CD14-positive monocyte (primary cell): Measurements from ENCODE around the gene ITM2B. TPM values are rescaled to one million over a fixed set of nuclear protein-coding genes. Genes with fewer than 3 reads are reported as not detected.
A peak's percentile ranks its signal among the peaks of the same experiment; 100 is the strongest.

Experiments used
- DNase-seq, 3 donors: peaks; one replicate each; pipeline ENCODE4 v3.0.0-alpha.2; 2011 to 2022
- H2AFZ ChIP-seq: 2 replicates; pipeline ENCODE4 v1.6.0; 2012; ENCODE audit warnings: mild to moderate bottlenecking, low read depth, low read length, inconsistent platforms; ENCODE audit not compliant: insufficient read depth, poor library complexity, severe bottlenecking
- H3K27ac ChIP-seq, 2 donors: 1 replicate in 1 of 2; 2 replicates in 1 of 2; pipeline ENCODE4 v1.5.1; 2012 to 2013; ENCODE audit warnings: low read length in 2 of 2, control low read depth in 1 of 2, inconsistent platforms in 1 of 2, low read depth in 1 of 2, mild to moderate bottlenecking in 1 of 2
- H3K27me3 ChIP-seq, 2 donors: one replicate each; pipeline versions ENCODE4 v1.6.0 to v1.6.1; 2011 to 2013; ENCODE audit warnings: low read length in 2 of 2; ENCODE audit not compliant: control insufficient read depth in 2 of 2, insufficient read depth in 2 of 2
- H3K36me3 ChIP-seq, 2 donors: replicated peaks in 1 of 2; 1 replicate in 1 of 2; 2 replicates in 1 of 2; pipeline versions ENCODE4 v1.5.1 to v1.6.1; 2012 to 2013; ENCODE audit warnings: low read length in 2 of 2, control low read depth in 1 of 2, inconsistent platforms in 1 of 2, mild to moderate bottlenecking in 1 of 2; ENCODE audit not compliant: insufficient read depth in 2 of 2, control insufficient read depth in 1 of 2
- H3K4me1 ChIP-seq, 2 donors: 1 replicate in 1 of 2; 2 replicates in 1 of 2; pipeline versions ENCODE4 v1.5.1 to v1.6.1; 2012 to 2013; ENCODE audit warnings: low read length in 2 of 2, control low read depth in 1 of 2, inconsistent platforms in 1 of 2, mild to moderate bottlenecking in 1 of 2, moderate library complexity in 1 of 2; ENCODE audit not compliant: insufficient read depth in 2 of 2, control insufficient read depth in 1 of 2
- H3K4me2 ChIP-seq: replicated peaks from 2 replicates; pipeline ENCODE3; 2012; ENCODE audit warnings: low read length, moderate library complexity, mild to moderate bottlenecking; ENCODE audit not compliant: poor library complexity, severe bottlenecking; ENCODE audit errors: extremely low read depth
- H3K4me3 ChIP-seq, 3 experiments: fragments of 200-600 bp in 1 of 3; sonication (generic) in 1 of 3; replicated peaks in 1 of 3; 1 replicate in 2 of 3; 2 replicates in 1 of 3; pipeline ENCODE4 v1.5.1; 2011 to 2013; ENCODE audit warnings: low read length in 3 of 3, mild to moderate bottlenecking in 3 of 3, control low read depth in 2 of 3, low read depth in 2 of 3, inconsistent platforms in 1 of 3, moderate library complexity in 1 of 3
- H3K79me2 ChIP-seq: 2 replicates; pipeline ENCODE4 v1.6.0; 2012; ENCODE audit warnings: mild to moderate bottlenecking, control low read depth, inconsistent platforms, low read length, moderate library complexity; ENCODE audit not compliant: insufficient read depth
- H3K9ac ChIP-seq: 2 replicates; pipeline ENCODE4 v1.6.0; 2017; ENCODE audit warnings: low read length, mild to moderate bottlenecking; ENCODE audit not compliant: insufficient read depth, poor library complexity, severe bottlenecking
- H3K9me3 ChIP-seq, 2 donors: replicated peaks in 1 of 2; 1 replicate in 1 of 2; 2 replicates in 1 of 2; pipeline versions ENCODE4 v1.5.1 to v1.6.1; 2012 to 2013; ENCODE audit warnings: low read length in 2 of 2, control low read depth in 1 of 2; ENCODE audit not compliant: control insufficient read depth in 1 of 2, insufficient read depth in 1 of 2
- H4K20me1 ChIP-seq: 2 replicates; pipeline ENCODE4 v1.6.0; 2012; ENCODE audit warnings: mild to moderate bottlenecking, low read length, control low read depth, moderate library complexity; ENCODE audit not compliant: insufficient read depth
- H3K27ac Mint-ChIP-seq, 7 donors: one replicate each; pipeline ENCODE4 v1.8.0; 2020; ENCODE audit warnings: mild to moderate bottlenecking in 7 of 7, mixed read lengths in 7 of 7, moderate library complexity in 6 of 7, inconsistent platforms in 2 of 7
- H3K27me3 Mint-ChIP-seq, 3 donors: one replicate each; pipeline ENCODE4 v1.8.0; 2021 to 2022; ENCODE audit warnings: low read depth in 3 of 3, mild to moderate bottlenecking in 3 of 3, mixed read lengths in 3 of 3, moderate library complexity in 3 of 3, inconsistent platforms in 1 of 3
- H3K36me3 Mint-ChIP-seq, 2 donors: one replicate each; pipeline ENCODE4 v1.8.0; 2020; ENCODE audit warnings: mixed read lengths in 2 of 2, inconsistent platforms in 1 of 2, mild to moderate bottlenecking in 1 of 2
- H3K4me1 Mint-ChIP-seq: one replicate; pipeline ENCODE4 v1.8.0; 2020; ENCODE audit warnings: mild to moderate bottlenecking, mixed read lengths
- H3K4me3 Mint-ChIP-seq, 2 donors: one replicate each; pipeline ENCODE4 v1.8.0; 2020; ENCODE audit warnings: mild to moderate bottlenecking in 2 of 2, mixed read lengths in 2 of 2, moderate library complexity in 1 of 2
- H3K9me3 Mint-ChIP-seq, 7 donors: one replicate each; pipeline ENCODE4 v1.8.0; 2020 to 2022; ENCODE audit warnings: mixed read lengths in 7 of 7, mild to moderate bottlenecking in 6 of 7, moderate library complexity in 6 of 7, inconsistent platforms in 2 of 7
- CTCF ChIP-seq: fragments of 200-600 bp; IDR thresholded peaks from one replicate; pipeline ENCODE4 v1.8.0; 2022; ENCODE audit warnings: antibody characterized with exemption, mild to moderate bottlenecking
- WGBS: methylation state at CpG from one replicate; pipeline ENCODE4 v1.1.5; 2013; ENCODE audit warnings: missing lambda C conversion rate; ENCODE audit not compliant: insufficient coverage; 5-methylcytosine and 5-hydroxymethylcytosine counted together
- intact Hi-C, 2 donors: fragments of 100-400 bp; cut with micrococcal nuclease; formaldehyde crosslinking; loops; one replicate each; pipeline versions ENCODE4 v1.15.0 to v1.15.1; 2023
- polyA plus RNA-seq, 3 donors: library from polyadenylated mRNA; depleted of rRNA in 1 of 3; unstranded in 2 of 3; stranded (reverse) in 1 of 3; fragments of 300-500 nt in 2 of 3; fragments of >200 nt in 1 of 3; fragmentation: Illumina TruSeq in 2 of 3; gene quantifications; 1 replicate in 2 of 3; 2 replicates in 1 of 3; pipeline ENCODE4 v1.2.3, GENCODE V29; 2012 to 2021

The ITM2B gene
- polyA plus RNA-seq, 3 donors: 702 to 1,657 (median 1,502) TPM

GRCh38 chr13:48255954-48256353, 22.9 kb downstream of the ITM2B start:
- Mint-ChIP-seq H3K36me3 (peaks cover 74 to 79% of the 10 kb centered on the region in 2 donors), H3K4me1 (peaks cover 2% of the 10 kb centered on the region), H3K27me3 (peaks cover 0 to 2% (median 0%) of the 10 kb centered on the region in 3 donors), H3K9me3 (no peaks in the 10 kb centered on the region), H3K27ac (peak overlapping the region in 1 of 7 donors; percentile 10), H3K4me3 (no peak overlapping the region)
- intact Hi-C loops: no loop called here
- H4K20me1 ChIP-seq: peaks cover 100% of the 10 kb centered on the region
- H3K4me3 ChIP-seq: no peak overlapping the region
- no peak for TF ChIP-seq CTCF
- no peak overlapping the region for H3K27ac ChIP-seq
- H3K36me3 ChIP-seq: peaks cover 73 to 93% of the 10 kb centered on the region in 2 donors
- H3K4me2 ChIP-seq: no peak overlapping the region
- no peak for DNase-seq
- H3K4me1 ChIP-seq: no peaks in the 10 kb centered on the region
- H3K9me3 ChIP-seq: no peaks in the 10 kb centered on the region
- peaks cover 49% of the 10 kb centered on the region for H3K79me2 ChIP-seq
- no peaks in the 10 kb centered on the region for H3K27me3 ChIP-seq
- no peak overlapping the region for H2AFZ ChIP-seq
- no CpG with 5 or more reads among the region's 1 CpG for WGBS
- no peak overlapping the region for H3K9ac ChIP-seq

GRCh38 chr13:48258002-48258401, 25.0 kb downstream of the ITM2B start:
- H3K4me2 ChIP-seq: no peak overlapping the region
- H3K9me3 ChIP-seq: no peaks in the 10 kb centered on the region
- Mint-ChIP-seq H3K4me3 (no peak overlapping the region), H3K27me3 (peaks cover 0 to 2% (median 0%) of the 10 kb centered on the region in 3 donors), H3K4me1 (peaks cover 6% of the 10 kb centered on the region), H3K27ac (peak overlapping the region in 1 of 7 donors; percentile 58), H3K9me3 (no peaks in the 10 kb centered on the region), H3K36me3 (peaks cover 81 to 87% of the 10 kb centered on the region in 2 donors)
- H3K27me3 ChIP-seq: no peaks in the 10 kb centered on the region
- H3K9ac ChIP-seq: no peak overlapping the region
- peaks cover 3 to 10% of the 10 kb centered on the region in 2 donors for H3K4me1 ChIP-seq
- TF ChIP-seq CTCF: no peak
- H3K27ac ChIP-seq: no peak overlapping the region
- intact Hi-C loops: no loop called here
- peaks cover 94 to 98% of the 10 kb centered on the region in 2 donors for H3K36me3 ChIP-seq
- DNase-seq: no peak
- peaks cover 100% of the 10 kb centered on the region for H4K20me1 ChIP-seq
- H3K79me2 ChIP-seq: peaks cover 29% of the 10 kb centered on the region
- H3K4me3 ChIP-seq: no peak overlapping the region
- H2AFZ ChIP-seq: no peak overlapping the region
